Pancreas (tissue), 10 donors: ENCODE measurements around the gene GDA. TPM values are rescaled to one million over a fixed set of nuclear protein-coding genes. Genes with fewer than 3 reads are reported as not detected.
A peak's percentile ranks its signal among the peaks of the same experiment; 100 is the strongest.

ENCODE experiments used
- ATAC-seq, 4 donors: fragments of 200-7000 bp; cut with Tn5 transposase; one replicate each; pipeline versions ENCODE4 v1.8.0 to v1.9.1; 2020; ENCODE audit warnings: mild to moderate bottlenecking in 4 of 4, moderate library complexity in 4 of 4
- DNase-seq, 6 donors: peaks; one replicate each; pipeline ENCODE4 v3.0.0-alpha.2; 2020
- FAIRE-seq: peaks from 2 replicates; lab custom pipeline; 2012; peaks lifted over from hg19 to GRCh38; lab: Jason Lieb, UNC
- H3K27ac ChIP-seq, 4 donors: fragments of 200-600 bp; sonication (generic); 1 replicate in 3 of 4; 2 replicates in 1 of 4; pipeline versions ENCODE4 v1.5.0 to v1.8.0; 2020
- H3K27me3 ChIP-seq, 4 donors: fragments of 200-600 bp; one replicate each; pipeline ENCODE4 v1.8.0; 2021
- H3K36me3 ChIP-seq, 3 donors: fragments of 200-600 bp; sonication (generic) in 1 of 3; one replicate each; pipeline versions ENCODE4 v1.5.0 to v1.8.0; 2020 to 2021
- H3K4me1 ChIP-seq, 3 donors: fragments of 200-600 bp; one replicate each; pipeline ENCODE4 v1.8.0; 2021
- H3K4me3 ChIP-seq, 4 donors: fragments of 200-600 bp; sonication (generic) in 2 of 4; one replicate each; pipeline versions ENCODE4 v1.5.0 to v1.8.0; 2020 to 2021
- H3K9me3 ChIP-seq, 4 donors: fragments of 200-600 bp; one replicate each; pipeline ENCODE4 v1.8.0; 2021
- CTCF ChIP-seq, 4 donors: fragments of 200-600 bp; sonication (generic) in 3 of 4; IDR thresholded peaks; one replicate each; pipeline versions ENCODE4 v1.5.0 to v1.8.0; 2021; ENCODE audit warnings: antibody characterized with exemption in 4 of 4
- WGBS, 2 donors: extraction: QIAGEN DNeasy Blood & Tissue Kit; methylation state at CpG; one replicate each; pipeline ENCODE4 v1.1.7; 2013; 5-methylcytosine and 5-hydroxymethylcytosine counted together
- intact Hi-C, 3 donors: fragments of 100-400 bp; cut with DNase I; formaldehyde crosslinking; loops; one replicate each; pipeline versions ENCODE4 v1.11.1 to v1.14.2; 2022
- polyA plus RNA-seq, 2 donors: library from polyadenylated mRNA; stranded (reverse); fragments of 200-250 nt; gene quantifications; one replicate each; pipeline ENCODE4 v1.2.3, GENCODE V29; 2013
- total RNA-seq, 6 donors: library from RNA; stranded (reverse); fragmentation: NEBNext Ultra II Directional in 4 of 6; extraction: Animal tissue kit (Norgen Biotek cat#: 25700) in 4 of 6; gene quantifications; one replicate each; pipeline versions ENCODE4 v1.2.1 to v1.2.4, GENCODE V29; 2021 to 2023
- donor health status: healthy with polysubstance abuse.
- donor health status: DM: no; HTN: no; CAD: no; lungs with moderate emphysema.
- donor health status: DM: no; HTN: no; CAD: no.
- donor health status: control.
- donor health status: control.
- donor health status: Bipolar disorder and iron deficiency.
- donor health status: DM: yes; HTN: yes; CAD: no.
- donor health status: DM: no; HTN: no; CAD: no.
- donor health status: DM: no; HTN: no; CAD: no.
- donor health status: DM: yes; HTN: yes; CAD: no.

Gene GDA
- total and polyA plus RNA-seq, 8 donors, result 1.0 to 11.6 (median 2.1) TPM

GRCh38 chr9:72168075-72168474 is 18.8 kb downstream of the GDA start:
- DNase-seq, result no peak
- no peak for ATAC-seq
- H3K27me3 ChIP-seq, result no peaks in the 10 kb centered on the region
- TF ChIP-seq CTCF (IDR thresholded peaks at IDR 0.05), result no peak
- H3K9me3 ChIP-seq, result no peaks in the 10 kb centered on the region
- H3K36me3 ChIP-seq, result no peaks in the 10 kb centered on the region
- intact Hi-C loops, result no loop called here
- H3K27ac ChIP-seq, result no peak overlapping the region
- 90 to 93% methylated on average over 5 of the region's 5 CpGs for WGBS, 2 donors
- no peak for FAIRE-seq
- H3K4me1 ChIP-seq, result no peaks in the 10 kb centered on the region
- H3K4me3 ChIP-seq, result no peak overlapping the region

- Histone ChIP-seq H3K27ac (no peak overlapping the region), H3K9me3 (no peaks in the 10 kb centered on the region), H3K4me1 (no peaks in the 10 kb centered on the region), H3K27me3 (no peaks in the 10 kb centered on the region), H3K36me3 (no peaks in the 10 kb centered on the region), H3K4me3 (no peak overlapping the region)
- no peak for TF ChIP-seq CTCF (IDR thresholded peaks at IDR 0.05)
- FAIRE-seq, result no peak
- ATAC-seq, result peak in 1 of 4 donors; percentile 29
- no peak for DNase-seq
- intact Hi-C loops, result no loop called here
Observed at GRCh38 chr9:72169178-72169577, 19.9 kb downstream of the GDA start.

- WGBS, 2 donors, result 96 to 98% methylated on average over 4 of the region's 4 CpGs
- Histone ChIP-seq H3K9me3 (no peaks in the 10 kb centered on the region), H3K36me3 (no peaks in the 10 kb centered on the region), H3K27me3 (no peaks in the 10 kb centered on the region), H3K4me1 (no peaks in the 10 kb centered on the region), H3K4me3 (no peak overlapping the region), H3K27ac (no peak overlapping the region)
- no peak for DNase-seq
- ATAC-seq, result no peak
- no peak for TF ChIP-seq CTCF (IDR thresholded peaks at IDR 0.05)
- intact Hi-C loops, result no loop called here
- FAIRE-seq, result no peak
Observed at GRCh38 chr9:72173080-72173479, 23.8 kb downstream of the GDA start.

- no peak for DNase-seq
- Histone ChIP-seq H3K4me3 (no peak overlapping the region), H3K9me3 (no peaks in the 10 kb centered on the region), H3K36me3 (no peaks in the 10 kb centered on the region), H3K27ac (no peak overlapping the region), H3K27me3 (no peaks in the 10 kb centered on the region), H3K4me1 (no peaks in the 10 kb centered on the region)
- WGBS, 2 donors, result 63 to 66% methylated on average over 2 of the region's 2 CpGs
- ATAC-seq, result peak in 2 of 4 donors; percentile 48 to 77
- intact Hi-C loops, result no loop called here
- no peak for TF ChIP-seq CTCF (IDR thresholded peaks at IDR 0.05)
- no peak for FAIRE-seq
Observed at GRCh38 chr9:72185561-72185960, 36.3 kb downstream of the GDA start.

- H3K27me3 ChIP-seq, result no peaks in the 10 kb centered on the region
- no peaks in the 10 kb centered on the region for H3K4me1 ChIP-seq
- WGBS, 2 donors, result 24 to 25% methylated on average over 3 of the region's 3 CpGs
- H3K4me3 ChIP-seq, result no peak overlapping the region
- DNase-seq (no peak), FAIRE-seq (no peak), ATAC-seq (no peak)
- no peaks in the 10 kb centered on the region for H3K9me3 ChIP-seq
- no peak for TF ChIP-seq CTCF (IDR thresholded peaks at IDR 0.05)
- H3K36me3 ChIP-seq, result no peaks in the 10 kb centered on the region
- intact Hi-C loops, result no loop called here
- H3K27ac ChIP-seq, result no peak overlapping the region
Observed at GRCh38 chr9:72187121-72187695, 38.0 kb downstream of the GDA start.
